ENCODE measurements around the gene STAT5B.
"Not testable (repeated sequence)": the region's sequence is repeated elsewhere in the genome, so short reads cannot be mapped to it uniquely, and the experiment has no call there.

Gene STAT5B

DNA sequence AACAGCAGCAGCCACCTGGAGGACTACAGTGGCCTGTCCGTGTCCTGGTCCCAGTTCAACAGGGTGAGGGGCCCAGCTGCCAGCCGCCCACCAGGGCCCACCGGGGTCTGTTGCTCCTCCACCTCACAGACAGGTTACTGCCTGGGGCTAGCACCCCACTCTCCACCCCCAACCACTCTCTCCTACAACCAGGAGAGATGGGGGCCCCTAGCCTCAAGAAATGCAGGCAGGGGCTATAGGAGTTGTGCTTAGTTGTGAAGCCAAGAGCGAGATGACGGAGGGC, 30.1 kb upstream of the STAT5B start:
- no peak overlapping the region for H3K4me3 ChIP-seq (ENCODE audit: low read depth, low read length)
- in situ Hi-C loops (cut with HindIII; ENCODE audit: low sequenced_read_pairs) = no loop called here
- no peak for DNase-seq (ENCODE audit: low read depth, low spot score)
- TF ChIP-seq CTCF (IDR thresholded peaks at IDR 0.05; ENCODE audit: low read depth, low read length) = no peak

DNA sequence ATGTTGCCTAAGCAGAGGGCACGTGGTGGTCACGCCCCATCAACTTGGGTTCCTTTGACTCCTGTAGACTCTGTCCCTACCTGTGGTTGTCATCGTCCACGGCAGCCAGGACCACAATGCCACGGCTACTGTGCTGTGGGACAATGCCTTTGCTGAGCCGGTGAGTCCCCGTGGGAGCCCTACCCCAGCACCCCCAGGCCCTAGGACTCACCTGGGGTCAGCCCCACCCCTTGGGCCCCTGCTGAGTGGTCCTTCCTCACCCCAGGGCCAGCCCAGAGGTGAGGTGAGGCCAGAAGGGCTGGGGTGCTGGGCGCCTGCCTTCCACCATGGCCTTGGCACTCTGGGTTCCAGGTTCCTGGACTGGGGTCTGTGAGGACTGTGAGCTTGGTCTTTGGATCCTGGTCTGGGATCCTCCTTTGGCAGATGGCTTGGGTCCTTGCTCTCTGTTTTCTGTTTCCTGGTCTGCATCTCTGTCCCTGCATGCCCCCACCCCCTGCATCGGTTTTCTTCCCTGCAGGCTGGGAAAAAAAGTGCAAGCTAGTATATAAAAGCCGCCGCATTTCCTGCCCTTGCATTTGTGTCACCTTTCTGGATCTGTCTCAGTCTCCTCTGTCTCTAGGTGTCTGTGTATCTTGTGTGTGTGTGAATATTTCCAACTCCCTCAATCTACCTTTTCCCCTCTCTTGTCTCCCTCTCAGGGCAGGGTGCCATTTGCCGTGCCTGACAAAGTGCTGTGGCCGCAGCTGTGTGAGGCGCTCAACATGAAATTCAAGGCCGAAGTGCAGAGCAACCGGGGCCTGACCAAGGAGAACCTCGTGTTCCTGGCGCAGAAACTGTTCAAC, 29.6 kb upstream of the STAT5B start:
- in situ Hi-C loops (cut with HindIII; ENCODE audit: low sequenced_read_pairs) = no loop called here
- no peak for TF ChIP-seq CTCF (IDR thresholded peaks at IDR 0.05; ENCODE audit: low read depth, low read length)
- no peak for DNase-seq (ENCODE audit: low read depth, low spot score)
- H3K4me3 ChIP-seq (ENCODE audit: low read depth, low read length) = no peak overlapping the region

DNA sequence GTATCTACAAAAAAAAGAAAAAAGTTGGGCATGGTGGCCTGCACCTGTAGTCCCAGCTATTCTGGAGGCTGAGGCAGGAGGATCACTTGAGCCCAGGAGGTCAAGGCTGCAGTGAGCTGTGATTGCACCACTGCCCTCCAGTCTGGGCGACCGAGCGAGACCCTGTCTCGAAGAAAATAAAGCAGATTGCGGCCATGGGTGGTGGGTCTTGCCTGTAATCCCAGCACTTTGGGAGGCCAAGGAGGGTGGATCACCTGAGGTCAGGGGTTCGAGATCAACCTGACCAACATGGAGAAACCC, 28.8 kb upstream of the STAT5B start:
- in situ Hi-C loops (cut with HindIII; ENCODE audit: low sequenced_read_pairs); H3K4me3 ChIP-seq (ENCODE audit: low read depth, low read length); DNase-seq (ENCODE audit: low read depth, low spot score): not testable (repeated sequence)

DNA sequence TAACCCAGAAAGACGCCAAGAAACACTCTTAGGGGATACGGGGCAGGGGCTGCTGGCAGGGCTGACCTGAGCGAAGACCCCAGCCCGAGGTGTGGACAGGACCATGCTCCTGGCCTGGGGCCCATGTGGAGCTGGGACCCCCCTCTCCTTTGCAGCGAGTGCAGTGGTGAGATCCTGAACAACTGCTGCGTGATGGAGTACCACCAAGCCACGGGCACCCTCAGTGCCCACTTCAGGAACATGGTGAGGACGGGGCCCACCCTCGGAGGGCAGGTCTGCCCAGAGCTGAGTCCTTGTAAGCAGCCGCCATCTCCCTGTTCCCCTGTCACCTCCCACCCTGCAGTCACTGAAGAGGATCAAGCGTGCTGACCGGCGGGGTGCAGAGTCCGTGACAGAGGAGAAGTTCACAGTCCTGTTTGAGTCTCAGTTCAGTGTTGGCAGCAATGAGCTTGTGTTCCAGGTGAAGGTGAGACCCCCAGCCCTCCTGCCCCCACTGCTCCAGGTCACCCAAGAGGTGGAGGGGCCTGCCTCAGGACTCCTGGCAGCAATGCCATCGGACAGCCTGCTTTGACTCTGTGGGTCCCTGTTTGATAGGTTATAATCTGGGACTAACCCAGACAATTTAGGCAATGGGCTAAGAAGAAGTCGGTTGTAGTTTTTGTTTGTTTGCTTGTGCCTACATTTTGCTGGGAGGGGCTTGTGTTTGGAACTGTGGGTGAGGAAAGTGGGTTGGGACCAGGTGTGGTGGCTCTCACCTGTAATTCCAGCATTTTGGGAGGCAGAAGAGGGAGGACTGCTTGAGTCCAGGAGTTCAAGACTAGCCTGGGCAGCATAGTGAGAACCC, 28.2 kb upstream of the STAT5B start:
- in situ Hi-C loops (cut with HindIII; ENCODE audit: low sequenced_read_pairs) = no loop called here
- no peak for DNase-seq (ENCODE audit: low read depth, low spot score)
- no peak overlapping the region for H3K4me3 ChIP-seq (ENCODE audit: low read depth, low read length)
- no peak for TF ChIP-seq CTCF (IDR thresholded peaks at IDR 0.05; ENCODE audit: low read depth, low read length)

- in situ Hi-C loops (cut with HindIII; ENCODE audit: low sequenced_read_pairs) = no loop called here
- TF ChIP-seq CTCF (IDR thresholded peaks at IDR 0.05; ENCODE audit: low read depth, low read length) = no peak
- no peak for DNase-seq (ENCODE audit: low read depth, low spot score)
- no peak overlapping the region for H3K4me3 ChIP-seq (ENCODE audit: low read depth, low read length)
These were observed 27.5 kb upstream of the STAT5B start for GRCh38 chr17:42303694-42304093.

DNA sequence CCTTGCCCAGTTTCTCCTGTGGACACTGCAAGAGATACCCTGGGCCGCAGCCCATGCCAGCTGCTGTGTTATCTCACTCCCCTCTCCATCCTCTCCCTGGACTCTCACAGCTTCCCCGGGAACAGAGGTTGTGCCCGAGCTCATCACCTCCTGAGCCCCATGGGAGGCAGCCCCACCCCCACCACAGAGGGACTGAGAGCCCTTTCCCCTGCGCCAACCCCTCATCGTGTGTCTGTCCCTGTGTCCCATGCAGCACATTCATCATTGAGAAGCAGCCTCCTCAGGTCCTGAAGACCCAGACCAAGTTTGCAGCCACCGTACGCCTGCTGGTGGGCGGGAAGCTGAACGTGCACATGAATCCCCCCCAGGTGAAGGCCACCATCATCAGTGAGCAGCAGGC, 24.8 kb upstream of the STAT5B start:
- no peak for TF ChIP-seq CTCF (IDR thresholded peaks at IDR 0.05; ENCODE audit: low read depth, low read length)
- H3K4me3 ChIP-seq (ENCODE audit: low read depth, low read length) = no peak overlapping the region
- no peak for DNase-seq (ENCODE audit: low read depth, low spot score)
- in situ Hi-C loops (cut with HindIII; ENCODE audit: low sequenced_read_pairs) = no loop called here

DNA sequence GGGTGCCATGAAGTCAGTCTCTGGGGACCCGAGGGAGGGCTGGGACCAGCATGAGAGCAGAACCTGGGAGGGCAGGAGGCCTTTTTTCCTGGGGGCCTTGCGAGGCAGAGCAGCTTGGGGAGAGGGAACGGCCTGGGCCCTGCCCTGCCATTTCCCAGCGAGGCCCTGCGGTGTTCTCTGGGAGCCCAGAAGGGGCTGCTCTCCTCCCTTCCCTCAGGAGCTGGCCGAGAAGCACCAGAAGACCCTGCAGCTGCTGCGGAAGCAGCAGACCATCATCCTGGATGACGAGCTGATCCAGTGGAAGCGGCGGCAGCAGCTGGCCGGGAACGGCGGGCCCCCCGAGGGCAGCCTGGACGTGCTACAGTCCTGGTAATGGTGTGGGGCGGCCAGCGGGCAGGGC, 23.7 kb upstream of the STAT5B start:
- H3K4me3 ChIP-seq (ENCODE audit: low read depth, low read length); DNase-seq (ENCODE audit: low read depth, low spot score); in situ Hi-C loops (cut with HindIII; ENCODE audit: low sequenced_read_pairs): not testable (repeated sequence)

GRCh38 chr17:42299361-42299760, 23.2 kb upstream of the STAT5B start:
- in situ Hi-C loops (cut with HindIII; ENCODE audit: low sequenced_read_pairs); DNase-seq (ENCODE audit: low read depth, low spot score); H3K4me3 ChIP-seq (ENCODE audit: low read depth, low read length): not testable (repeated sequence)

- in situ Hi-C loops (cut with HindIII; ENCODE audit: low sequenced_read_pairs); DNase-seq (ENCODE audit: low read depth, low spot score); H3K4me3 ChIP-seq (ENCODE audit: low read depth, low read length): not testable (repeated sequence)
These were observed 21.6 kb upstream of the STAT5B start for GRCh38 chr17:42297775-42298174.

All from astrocyte of the spinal cord (primary cell).